DOHH2 (cell line): ENCODE results near the gene RAB3D.

Source experiments
- EZH2phosphoT487 ChIP-seq: fragments of 200-600 bp; sonication (generic); IDR thresholded peaks from 2 replicates; pipeline ENCODE4 v1.6.1; 2017; ENCODE audit warnings: borderline replicate concordance, mild to moderate bottlenecking, antibody characterized with exemption, low read length, moderate library complexity, mixed read lengths
- TF ChIP-seq, protein P1 (sequence below): fragments of 200-600 bp; sonication (generic); IDR thresholded peaks from one replicate; pipeline ENCODE4 v1.5.1; 2014; ENCODE audit warnings: antibody characterized with exemption, mild to moderate bottlenecking, low read depth, low read length; ENCODE audit not compliant: poor library complexity, severe bottlenecking

DNA sequence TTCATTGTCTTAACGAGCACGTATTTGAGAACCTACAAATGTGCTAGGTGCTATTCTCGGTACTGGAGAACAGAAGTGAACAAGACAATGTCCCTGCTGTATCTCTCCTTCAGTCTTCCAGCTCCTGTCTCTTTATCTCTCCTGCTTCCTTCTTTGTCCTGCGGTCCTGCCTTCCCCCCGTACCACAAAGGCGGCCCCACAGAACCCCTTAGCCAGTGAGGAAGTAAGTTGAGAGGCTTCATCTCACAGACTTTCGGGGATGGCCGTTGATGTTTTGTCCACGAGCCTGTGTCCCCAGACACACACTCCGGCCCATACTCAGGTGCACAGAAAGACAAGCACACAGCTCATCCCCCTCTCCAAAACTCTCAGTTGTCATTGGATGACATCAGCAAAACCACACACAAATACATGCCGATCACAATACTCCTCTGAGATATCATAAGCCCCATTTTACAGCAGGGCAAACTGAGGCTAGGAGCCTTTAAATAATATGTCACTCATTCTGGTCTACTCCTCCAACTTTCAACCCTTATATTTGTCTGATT is 34.5 kb upstream of the RAB3D start:
- no peak for TF ChIP-seq EZH2phosphoT487
- TF ChIP-seq, protein P1, sequence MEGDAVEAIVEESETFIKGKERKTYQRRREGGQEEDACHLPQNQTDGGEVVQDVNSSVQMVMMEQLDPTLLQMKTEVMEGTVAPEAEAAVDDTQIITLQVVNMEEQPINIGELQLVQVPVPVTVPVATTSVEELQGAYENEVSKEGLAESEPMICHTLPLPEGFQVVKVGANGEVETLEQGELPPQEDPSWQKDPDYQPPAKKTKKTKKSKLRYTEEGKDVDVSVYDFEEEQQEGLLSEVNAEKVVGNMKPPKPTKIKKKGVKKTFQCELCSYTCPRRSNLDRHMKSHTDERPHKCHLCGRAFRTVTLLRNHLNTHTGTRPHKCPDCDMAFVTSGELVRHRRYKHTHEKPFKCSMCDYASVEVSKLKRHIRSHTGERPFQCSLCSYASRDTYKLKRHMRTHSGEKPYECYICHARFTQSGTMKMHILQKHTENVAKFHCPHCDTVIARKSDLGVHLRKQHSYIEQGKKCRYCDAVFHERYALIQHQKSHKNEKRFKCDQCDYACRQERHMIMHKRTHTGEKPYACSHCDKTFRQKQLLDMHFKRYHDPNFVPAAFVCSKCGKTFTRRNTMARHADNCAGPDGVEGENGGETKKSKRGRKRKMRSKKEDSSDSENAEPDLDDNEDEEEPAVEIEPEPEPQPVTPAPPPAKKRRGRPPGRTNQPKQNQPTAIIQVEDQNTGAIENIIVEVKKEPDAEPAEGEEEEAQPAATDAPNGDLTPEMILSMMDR, result no peak
